Fibroblast of the conjunctiva (primary cell): Measurements from ENCODE around the gene ZNF689.
"Not testable (repeated sequence)": the region's sequence is repeated elsewhere in the genome, so short reads cannot be mapped to it uniquely, and the experiment has no call there.

Source experiments
- DNase-seq: peaks from one replicate; pipeline ENCODE4 v3.0.0-alpha.2; 2010; ENCODE audit warnings: low read depth

ZNF689 gene

GRCh38 chr16:30609926-30610839 lies at the start of gene ZNF689:
Gene ZNF689, minus strand, starts transcription at chr16:30610389. Its CDS starts 348 bp downstream, at chr16:30610041.
- DNase-seq = peak; percentile 96

DNA sequence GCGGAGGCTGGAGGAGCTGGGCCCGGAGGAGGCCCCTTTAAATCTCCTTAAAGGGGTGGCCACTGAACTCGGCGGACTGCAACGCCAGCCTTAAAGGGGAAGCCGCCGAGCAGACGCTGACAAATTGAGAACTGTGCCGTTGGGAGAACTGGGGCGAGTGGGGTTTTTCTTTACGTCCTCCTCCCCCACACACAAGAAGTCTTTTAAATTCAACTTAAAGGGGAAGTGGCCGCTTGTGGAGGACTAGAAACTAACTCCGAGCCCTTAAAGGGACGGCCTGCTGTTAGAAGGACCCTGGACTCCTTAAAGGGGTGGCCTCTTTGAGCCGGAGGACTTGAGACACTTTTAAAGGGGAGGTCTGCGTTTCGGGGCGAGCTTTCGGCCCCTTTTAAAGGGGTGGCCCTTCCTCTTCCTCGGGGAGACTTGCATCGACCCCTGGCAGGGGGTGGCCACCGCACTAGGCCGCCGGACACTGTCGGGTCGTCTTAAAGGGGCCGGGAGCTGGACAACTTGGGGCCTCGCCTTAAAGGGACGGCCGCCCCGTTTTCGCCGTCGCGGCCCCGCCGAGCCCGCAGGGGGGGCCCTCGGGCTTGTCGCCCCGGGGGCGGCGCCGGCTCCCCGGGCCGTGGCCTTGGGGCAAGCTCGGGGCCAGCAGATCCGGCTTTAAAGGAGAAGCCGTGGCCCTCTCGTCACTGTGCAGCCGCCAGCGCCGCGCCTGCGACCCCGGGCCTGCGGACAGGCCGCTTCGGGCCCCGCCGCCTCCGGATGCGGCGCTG lies 48.7 kb upstream of the ZNF689 start:
- peak; percentile 96 for DNase-seq

DNA sequence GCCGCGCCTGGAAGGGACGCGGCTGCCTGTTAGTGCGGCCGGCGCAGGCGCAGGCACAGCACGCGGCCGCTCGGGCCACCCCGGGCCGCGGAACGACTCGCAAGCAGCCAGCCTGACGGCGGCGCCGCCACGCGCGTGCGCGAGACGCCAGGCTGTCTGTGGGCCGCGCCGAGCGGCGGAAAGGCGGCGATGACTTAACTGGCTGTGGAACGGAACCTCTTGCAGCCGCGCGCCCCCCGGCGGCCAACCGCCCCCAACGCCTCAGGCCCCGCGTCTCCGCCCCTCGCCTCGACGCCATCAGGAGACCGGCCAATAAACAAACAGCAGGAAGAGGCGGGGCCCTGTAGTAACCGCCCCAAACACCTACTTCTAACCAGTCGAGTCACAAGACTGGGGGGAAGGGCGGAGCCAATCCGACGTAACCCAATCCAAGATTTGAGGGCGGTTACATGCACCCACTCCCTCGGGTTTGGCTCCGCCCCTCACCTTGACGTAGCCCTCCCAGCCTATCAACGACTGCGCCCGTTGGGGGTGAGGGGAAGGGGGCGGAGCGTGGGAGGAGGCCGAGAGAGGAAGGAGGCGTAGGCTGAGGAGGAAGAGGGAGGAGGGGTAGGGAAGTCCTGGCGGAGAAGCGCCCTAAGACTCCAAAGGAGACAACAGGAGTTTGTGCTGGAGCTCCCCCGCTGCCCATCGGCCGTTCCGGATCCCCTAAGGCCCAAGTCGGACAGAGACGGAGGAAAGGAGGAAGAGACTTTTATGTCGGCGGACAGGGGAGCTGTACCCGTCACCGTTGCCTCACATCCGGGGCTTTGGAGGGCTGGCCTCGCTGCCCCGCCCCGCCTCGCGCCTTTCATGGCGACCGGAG lies 47.9 kb upstream of the ZNF689 start, which contains the start of gene FBRS:
Gene FBRS (plus strand): TSS at position 566 of the 865 bp plus-strand sequence. CDS start 1,088 bp downstream, outside the sequence.
- DNase-seq = peak; percentile 100

DNA sequence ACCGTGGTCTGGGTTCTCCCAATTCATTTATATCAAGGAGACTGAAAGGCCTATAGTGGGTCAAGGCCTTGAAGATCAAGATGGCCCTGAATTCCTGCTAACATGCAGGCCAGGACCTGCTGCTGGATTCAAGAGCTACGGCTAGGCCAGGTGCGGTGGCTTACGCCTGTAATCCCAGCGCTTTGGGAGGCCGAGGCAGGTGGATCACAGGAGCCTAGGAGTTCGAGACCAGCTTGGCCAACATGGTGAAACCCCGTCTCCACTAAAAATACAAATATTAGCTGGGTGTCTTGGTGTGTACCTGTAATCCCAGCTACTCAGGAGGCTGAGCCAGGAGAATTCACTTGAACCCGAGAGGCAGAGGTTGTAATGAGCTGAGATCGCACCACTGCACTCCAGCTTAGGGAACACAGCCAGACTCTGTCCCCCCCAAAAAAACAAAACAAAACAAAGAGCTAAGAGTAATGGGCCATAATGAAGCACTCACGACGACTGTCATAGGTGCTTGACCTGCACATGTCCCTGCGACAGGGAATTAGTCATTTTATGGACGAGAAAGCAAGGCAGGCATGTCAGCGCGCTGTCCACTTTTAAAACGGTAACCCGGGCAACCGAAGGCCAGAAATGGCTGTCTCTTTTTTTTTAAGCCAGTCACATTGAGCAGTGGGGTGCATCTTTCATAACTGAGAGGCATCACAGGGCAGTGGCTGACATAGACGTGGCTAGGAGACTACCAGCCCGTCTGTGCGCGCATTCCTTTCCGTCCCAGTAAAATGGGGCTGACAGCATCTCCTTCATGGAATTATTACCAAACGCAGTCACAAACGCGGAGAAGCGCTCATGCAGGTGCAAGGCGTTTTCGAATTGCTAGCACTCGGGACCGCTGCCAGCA lies 47.0 kb upstream of the ZNF689 start:
- DNase-seq = no peak

DNA sequence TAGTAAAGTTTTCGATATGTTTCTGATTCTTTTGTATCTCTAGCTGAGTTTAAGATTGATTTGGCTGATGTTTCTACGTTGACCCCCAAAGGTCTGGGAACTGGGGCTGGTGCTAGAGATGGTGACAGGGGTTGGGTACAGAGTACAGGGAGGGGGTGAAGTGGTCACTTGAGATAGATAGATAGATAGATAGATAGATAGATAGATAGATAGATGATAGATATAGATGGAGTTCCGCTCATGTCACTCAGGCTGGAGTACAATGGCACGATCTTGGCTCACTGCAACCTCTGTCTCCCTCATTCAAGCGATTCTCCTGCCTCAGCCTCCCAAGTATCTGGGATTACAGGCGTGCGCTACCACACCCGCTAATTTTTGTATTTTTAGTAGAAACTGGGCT lies 46.2 kb upstream of the ZNF689 start:
- DNase-seq = no peak

DNA sequence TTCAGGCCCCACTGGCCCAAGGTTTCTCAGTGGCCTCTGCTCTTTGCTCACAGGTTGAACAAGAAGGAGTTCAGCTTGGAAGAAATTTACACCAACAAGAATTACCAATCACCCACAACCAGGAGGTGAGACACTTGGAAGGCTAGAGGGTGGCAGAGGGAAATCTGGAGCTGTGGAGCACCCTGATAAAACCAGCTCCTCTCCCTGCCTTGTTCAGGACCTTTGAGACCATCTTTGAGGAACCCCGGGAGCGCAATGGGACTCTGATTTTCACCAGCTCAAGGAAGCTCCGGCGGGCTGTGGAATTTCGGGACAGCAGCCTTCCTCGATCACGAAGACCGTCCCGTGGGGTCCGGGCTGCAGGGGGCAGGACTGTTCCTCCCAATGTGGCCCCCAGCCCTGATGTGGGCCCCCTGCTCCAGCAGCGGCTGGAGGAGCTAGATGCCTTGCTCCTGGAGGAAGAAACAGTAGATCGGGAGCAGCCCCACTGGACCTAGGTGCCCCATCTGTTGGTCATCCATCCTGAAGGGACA lies 45.7 kb upstream of the ZNF689 start:
- no peak for DNase-seq

DNA sequence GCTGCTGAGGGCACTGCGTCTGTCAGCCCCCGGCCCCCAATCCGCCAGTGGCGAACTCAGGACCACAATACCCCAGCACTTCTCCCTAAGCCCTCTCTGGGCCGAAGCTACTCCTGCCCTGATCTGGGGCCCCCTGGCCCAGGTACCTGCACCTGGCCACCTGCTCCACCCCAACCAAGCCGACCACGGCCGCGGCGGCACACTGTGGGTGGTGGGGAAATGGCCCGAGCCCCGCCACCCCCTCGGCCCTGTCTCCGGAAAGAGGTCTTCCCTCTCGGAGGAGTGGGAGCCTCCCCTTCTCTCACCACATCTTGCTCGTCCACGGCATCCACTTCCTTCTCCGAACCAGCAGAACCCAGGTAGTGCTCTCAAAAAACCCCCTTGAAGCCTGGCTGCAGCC lies 44.7 kb upstream of the ZNF689 start:
- DNase-seq = no peak

GRCh38 chr16:30652718-30653117 lies 42.5 kb upstream of the ZNF689 start:
- DNase-seq = no peak

DNA sequence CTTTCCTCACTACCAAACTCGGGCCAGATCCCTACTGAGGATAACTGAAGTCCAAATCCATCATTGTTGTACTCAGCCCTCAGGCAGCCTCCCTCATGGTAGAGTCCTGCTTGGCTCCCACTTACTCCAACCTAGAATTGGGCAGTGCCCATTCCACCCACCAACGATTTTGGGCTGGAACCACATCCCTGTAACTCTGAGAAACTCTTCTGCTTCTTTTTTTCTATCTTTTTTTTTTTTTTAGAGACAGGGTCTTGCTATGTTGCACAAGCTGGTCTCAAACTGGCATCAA lies 41.8 kb upstream of the ZNF689 start:
- no peak for DNase-seq

- DNase-seq = peak; percentile 50
Observed at GRCh38 chr16:30651124-30652004, 41.2 kb upstream of the ZNF689 start.

DNA sequence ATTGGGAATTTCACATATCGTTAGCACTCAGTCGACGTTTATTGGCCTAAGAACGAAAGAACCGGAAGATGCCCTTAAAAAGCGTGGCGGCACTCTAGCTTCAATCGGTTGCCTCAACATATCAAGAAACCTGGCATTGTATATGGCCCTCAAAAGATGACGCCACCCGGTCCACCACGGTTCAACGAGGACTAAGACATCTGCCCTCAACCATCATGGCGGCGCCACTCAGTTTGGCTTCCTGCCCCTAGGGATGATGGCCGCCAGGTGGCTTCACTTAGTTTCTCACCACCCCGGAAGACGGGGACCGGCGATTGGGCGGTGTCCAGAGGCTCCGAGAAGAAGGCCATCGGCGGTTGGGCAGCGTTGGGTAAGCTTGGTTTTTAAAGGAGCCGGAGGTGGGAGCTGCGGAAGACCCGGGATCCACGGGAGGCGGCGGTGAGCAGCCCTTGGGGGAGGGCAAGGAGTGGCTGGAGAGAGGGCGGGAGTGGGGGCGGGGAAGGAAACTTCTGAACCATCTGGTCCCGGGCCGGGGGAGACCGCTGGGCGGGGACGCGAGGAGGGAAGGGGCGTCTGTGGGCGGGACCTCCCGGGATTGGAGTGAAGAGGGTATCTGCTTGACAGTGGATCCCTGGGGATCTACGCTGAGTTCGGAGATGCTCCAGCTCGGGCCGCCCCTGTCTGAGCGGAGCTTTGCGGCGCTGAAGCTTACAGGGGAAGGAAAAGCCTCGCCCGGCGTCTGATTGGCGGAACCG lies 40.4 kb upstream of the ZNF689 start, which contains the start of gene PRR14:
Gene PRR14 (plus strand): TSS at position 592 of the 755 bp plus-strand sequence. CDS start 686 bp downstream, outside the sequence.
- peak; percentile 100 for DNase-seq

- no peak for DNase-seq
Observed at GRCh38 chr16:30649725-30650368, 39.7 kb upstream of the ZNF689 start.

- DNase-seq = no peak
Observed at GRCh38 chr16:30647274-30647571, 37.0 kb upstream of the ZNF689 start.

DNA sequence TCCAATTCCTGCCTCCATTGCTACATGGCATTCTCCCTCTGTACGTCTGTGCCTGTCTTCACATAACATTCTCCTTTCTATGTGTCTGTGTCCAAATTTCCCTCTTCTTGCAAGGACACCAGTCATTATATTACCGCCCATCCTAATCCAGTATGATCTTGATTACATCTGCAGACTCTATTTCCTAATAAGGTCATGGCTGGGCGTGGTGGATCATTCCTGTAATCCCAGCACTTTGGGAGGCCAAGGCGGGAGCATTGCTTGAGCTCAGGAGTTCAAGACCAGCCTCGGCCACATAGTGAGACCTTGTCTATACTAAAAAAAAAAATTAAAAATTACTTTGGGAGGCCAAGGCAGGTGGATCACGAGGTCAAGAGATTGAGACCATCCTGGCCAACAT lies 35.5 kb upstream of the ZNF689 start:
- DNase-seq = no peak

- no peak for DNase-seq
Observed at GRCh38 chr16:30644334-30644830, 34.2 kb upstream of the ZNF689 start.

DNA sequence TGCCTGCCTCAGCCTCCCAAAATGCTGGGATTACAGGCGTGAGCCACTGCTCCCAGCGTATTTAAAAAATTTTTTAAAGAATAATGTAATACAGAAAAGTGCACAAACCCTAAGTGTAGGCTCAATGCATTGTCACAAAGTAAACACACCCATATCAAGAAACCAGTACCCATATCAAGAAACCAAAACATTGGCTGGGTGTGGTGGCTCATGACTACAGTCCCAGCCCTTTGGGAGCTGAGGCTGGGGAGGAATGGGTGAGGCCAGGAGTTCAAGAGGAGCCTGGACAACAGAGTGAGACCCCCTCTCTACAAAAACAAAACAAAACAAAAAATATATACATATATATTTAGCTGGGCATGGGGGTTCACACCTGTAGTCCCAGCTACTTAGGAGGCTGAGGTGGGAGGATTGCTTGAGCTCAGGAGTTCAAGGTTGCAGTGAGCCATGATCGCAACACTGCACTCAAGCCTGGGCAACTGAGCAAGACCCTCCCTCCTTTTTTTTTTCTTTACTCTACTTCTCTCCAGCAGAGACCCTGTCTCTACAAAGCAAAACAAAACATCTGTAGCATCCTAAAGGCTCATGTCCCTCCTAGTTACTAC lies 31.3 kb upstream of the ZNF689 start:
- no peak for DNase-seq

DNA sequence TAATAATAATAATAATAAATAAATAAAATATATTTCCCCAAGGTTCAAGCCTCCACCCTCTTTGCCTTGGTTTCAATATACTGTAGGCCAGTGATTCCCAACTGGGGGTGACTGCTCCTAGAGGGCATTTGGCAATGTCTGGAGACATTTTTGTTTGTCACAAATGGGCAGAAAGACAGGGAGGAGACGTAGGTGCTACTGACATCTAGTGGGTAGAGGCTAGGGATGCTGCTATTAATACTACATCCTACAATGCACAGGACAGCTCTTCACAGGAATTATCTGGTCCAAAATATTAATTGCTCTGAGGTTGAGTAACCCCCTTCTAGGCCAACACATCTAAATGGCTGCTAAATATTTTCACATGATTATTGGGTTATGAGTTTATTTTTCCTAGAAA lies 27.8 kb upstream of the ZNF689 start:
- DNase-seq = peak; percentile 43

DNA sequence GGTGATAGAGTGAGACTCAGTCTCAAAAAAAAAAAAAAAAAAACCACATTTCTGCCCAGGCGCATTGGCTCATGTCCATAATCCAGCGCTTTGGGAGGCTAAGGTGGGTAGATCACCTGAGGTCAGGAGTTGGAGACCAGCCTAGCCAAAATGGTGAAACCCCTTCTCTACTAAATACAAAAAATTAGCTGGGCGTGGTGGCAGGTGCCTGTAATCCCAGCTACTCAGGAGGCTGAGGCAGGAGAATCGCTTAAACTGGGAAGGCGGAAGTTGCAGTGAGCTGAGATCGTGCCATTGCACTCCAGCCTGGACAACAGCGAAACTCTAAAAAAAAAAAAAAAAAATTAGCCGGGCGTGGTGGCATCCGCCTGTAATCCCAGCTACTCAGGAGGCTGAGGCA lies 26.9 kb upstream of the ZNF689 start:
- not testable (repeated sequence) for DNase-seq
